Pulmonary artery endothelial cell (primary cell): ENCODE measurements around the gene ILK. TPM values are rescaled to one million over a fixed set of nuclear protein-coding genes. Genes with fewer than 3 reads are reported as not detected.

ENCODE experiments used
- DNase-seq: peaks from one replicate; pipeline ENCODE4 v3.0.0-alpha.2; 2011; ENCODE audit warnings: low read depth, low spot score
- total RNA-seq: library from RNA; depleted of rRNA; stranded (reverse); fragments of >200 nt; gene quantifications from 2 replicates; pipeline ENCODE4 v1.2.3, GENCODE V29; 2014

The ILK gene
- total RNA-seq, 1 donor from 2014 or later = 138 TPM

DNA sequence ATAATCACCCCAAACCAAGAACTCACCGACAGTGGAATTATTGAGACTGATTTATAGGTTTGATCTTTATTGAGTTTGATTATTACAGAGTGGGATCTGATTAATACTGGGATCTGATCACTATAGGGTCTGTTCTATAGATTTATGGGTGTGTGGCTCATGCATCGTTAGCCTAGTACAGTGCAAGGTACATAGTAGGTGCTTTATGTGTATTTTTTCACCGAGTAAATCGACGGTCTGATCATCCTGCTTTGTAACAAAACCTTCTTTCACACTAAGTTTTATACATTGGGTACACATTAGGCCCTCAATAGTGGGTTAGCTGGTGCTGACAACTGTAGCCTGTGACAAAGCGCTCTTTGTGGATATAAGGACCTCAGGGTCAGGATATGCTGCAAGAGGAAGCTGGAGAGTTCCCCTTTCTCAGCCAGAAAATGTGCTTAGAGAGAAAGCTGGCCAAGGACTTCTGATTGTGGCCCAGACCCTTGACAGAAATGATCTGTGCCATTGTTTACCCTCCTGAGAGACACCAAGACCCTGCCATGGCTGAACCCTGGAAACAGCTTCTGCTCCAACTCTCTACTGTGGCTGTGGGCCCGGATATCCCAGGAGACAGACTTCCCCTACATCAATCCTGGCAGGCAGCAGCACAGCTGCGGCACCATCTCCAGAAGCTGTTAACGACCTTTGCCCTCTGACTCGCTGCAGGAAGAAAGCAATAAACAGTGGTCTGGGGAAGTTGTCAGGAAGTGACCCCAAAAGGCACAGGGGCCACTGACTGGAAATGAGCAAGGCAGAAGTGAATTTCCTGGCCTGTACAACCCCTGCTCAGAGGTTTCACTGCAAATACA is 31.7 kb downstream of the ILK start:
- DNase-seq = peak; percentile 97

DNA sequence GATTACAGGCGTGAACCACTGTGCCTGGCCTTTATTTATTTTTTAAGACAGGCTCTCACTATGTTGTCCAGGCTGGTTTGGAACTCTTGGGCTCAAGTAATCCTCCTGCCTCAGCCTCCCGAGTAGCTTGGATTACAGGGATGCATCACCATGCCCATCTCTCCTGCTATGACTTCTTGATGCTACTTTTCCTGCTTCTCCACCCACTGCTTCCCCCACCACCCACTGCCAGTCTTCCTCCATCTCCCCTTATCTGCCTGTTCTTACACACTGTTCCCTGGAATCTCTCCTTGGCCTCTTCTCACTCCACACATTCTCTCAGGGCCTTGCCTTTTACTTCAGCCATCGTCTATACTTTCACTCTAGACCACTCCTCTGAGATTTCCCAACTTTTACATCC is 32.9 kb downstream of the ILK start:
- no peak for DNase-seq

DNA sequence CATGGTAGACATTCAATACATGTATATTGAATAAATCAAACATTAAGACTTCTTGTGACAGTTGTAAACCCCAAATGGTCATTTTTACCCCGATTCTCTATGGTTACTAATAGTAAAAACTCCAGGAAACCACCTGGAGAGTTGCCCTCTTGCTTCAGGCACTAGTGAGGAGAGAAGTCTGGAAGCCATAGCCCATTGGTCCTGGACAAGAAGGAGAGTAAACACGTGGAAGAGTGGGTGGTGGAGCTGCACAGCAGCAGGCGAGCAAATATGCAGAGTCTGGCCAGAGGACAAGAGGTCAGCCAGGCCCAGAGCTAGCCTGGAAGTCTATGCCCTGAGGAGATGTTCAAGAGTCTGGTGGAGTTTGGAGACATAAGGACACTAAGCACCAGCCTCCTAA is 34.3 kb downstream of the ILK start:
- DNase-seq = no peak

DNA sequence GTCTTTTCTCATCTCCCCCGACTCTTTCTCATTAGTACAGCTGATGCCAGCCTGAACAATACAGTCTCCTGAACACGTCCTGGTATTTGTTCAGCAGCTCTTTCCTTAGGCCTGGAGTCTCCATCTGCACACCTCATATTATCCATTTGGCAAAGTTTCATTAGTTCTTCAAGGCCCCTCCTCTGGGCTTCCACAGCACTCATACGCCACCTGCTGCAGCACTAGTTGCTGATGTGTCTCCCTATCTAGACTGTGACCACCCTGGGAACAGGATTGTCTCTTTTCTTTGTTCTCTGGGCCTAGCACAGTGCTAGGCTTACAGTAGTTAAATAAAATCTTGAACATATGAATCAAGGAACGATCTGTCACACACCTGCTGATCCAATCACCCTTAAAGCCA is 34.9 kb downstream of the ILK start:
- no peak for DNase-seq

DNA sequence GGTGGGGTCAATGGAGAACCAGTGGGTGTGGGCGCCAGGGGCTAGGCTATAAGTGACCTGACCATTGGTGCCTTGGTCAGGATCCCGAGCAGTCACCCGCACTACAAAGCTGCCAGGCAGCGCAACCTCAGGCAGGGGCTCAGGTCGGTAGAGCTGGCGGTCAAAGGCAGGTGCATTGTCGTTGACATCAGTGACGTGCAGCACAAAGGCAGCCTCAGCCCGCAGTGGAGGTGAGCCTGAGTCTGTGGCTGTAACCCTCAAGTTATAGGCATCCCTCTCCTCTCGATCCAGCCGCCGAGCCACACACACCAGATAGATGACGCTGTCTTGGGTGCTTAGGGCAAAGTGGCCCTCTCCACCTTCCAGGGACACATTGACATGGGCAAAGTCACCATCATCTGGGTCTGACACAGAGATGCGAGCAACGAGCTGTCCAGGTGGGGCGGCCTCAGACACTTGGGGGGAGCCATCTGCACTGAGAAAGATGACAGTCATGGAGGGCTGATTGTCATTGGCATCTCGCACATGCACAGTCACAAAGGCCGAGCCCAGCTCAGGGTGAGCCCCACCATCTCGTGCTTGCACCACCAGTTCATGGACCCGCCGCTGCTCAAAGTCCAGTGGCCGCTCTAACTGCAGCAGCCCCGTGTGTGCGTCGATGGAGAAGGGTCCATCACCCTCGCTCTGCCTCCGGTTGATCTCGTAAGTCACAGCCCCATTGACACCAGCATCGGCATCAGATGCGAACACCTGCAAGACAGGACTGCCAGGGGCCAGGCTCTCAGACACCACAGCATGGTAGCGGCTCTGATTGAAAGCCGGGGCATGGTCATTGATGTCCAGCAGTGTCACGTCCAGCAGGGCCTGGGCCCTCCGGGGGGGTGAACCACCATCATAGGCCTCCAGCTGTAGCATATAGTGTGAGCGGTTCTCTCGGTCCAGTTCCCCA is 36.7 kb downstream of the ILK start:
- no peak for DNase-seq

DNA sequence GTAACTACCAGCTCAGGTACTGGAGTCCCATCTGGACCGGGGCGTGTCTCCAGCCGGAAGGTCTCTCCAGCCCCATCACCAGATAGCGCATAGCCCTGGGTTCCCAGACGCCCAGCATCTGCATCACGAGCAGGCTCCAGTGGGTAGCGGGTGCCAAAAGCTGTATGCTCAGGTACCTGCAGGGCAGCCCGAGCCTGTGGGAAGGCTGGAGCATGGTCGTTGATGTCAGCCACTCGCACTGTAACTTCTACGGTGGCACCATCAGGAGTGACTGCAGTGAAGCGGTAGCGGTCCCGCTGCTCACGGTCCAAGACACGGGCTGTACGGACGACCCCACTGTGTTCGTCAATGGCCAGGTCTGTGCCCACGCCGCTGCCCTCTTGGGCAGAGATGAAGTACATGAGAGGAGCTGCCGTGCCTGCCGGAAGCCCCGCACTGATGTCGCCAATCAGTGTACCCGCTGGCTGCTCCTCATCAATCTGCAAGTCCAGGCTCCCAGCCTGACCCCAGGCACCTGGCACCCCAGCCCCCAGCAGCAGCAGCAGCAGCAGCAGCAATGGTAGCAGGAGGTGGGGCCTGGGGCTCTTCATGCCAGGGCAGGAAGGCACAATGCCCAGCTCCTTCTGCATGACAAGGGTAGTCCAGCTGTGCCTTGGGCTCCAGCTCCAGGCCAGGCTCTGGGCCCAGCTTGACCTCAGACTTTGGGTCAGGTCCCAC is 37.6 kb downstream of the ILK start:
- DNase-seq = no peak

DNA sequence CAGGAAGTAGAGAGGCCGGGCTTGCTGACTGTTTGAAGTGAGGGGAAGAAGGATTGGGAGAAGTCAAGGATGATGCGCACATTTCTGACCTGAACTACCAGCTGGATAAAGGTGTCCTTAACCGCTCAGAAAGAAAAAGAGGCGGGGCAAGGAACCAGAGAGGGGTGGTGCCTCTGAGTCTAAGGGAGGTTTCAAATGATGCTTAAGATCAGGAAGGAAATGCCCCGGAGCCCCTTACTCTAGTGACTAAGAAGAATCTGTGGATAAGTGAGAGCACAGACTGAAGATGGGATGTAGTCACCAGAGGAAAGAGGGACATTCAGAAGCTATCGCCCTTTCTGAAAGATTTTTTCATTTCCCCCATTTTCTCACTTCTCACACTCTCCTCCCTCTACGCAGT is 39.4 kb downstream of the ILK start:
- DNase-seq = no peak

DNA sequence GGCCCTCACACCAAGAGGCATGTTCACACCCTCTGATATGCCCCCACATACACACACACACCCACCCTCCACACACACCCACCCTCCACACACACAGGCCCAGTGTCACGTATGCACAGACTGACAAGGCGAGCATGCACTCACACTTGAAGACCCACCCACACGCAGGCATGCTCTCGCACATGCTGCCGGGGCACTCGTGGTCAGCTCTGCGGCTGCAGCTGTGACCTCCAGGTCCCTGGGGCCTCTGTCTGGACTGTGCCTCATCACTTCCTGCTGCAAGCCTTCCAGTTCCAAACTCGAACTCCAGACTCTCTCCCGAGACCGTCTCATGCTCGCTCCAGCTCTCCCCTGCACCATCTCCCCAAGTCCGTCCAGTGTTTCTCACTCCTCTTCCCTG is 42.5 kb downstream of the ILK start:
- DNase-seq = no peak

DNA sequence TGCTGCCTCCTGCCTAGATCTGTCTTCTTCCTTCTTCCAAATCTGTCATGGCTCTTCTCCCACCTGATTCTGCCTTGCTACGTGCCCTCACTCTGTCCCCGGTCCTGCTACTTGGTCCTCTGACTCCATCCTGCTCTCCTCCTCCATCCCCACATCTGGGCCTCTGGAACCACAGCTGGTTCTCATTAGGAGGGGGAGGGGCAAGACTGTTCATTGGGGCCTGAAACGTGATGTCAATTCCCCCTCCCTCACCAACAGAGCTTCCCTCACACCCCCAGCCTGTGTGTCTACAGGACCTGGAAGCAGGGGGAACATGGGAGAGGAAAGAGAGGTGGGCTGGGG is 43.0 kb downstream of the ILK start:
- DNase-seq = no peak

DNA sequence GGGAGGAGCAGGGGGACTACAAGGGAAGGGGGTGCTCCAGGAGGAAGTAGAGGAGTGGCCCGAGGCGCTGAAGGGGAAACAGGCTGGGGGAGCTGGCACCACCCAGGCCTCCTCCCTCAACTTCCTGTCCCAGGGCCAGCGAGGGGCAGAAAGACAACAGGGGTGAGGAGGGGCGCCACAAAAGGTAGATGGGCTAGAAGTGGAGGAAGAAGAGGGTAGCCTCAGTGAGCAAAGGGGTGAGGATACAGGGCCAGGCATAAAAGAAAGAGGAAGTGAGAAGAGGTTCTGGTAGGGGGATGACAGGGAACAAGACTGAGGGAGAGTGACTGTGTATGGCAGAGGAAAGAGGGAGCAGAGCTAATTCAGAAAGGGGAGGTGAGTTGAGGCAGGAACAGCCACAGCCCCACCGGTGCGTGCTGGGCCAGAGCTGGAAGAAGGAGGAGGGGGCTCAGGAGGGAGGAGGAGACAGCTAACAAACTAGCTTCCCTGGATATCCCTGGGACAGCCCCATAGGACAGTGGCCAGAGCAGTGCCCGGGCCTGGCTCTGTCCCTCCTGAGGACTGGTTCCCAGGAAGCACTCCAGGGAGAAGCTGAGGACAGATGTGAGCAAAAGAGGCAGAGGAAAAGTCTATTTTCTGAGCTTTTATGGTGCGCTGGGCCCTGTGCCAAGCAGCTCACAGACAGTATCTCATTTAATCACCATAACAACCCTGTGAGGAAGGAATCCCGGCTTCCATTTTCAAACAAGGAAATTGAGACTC is 43.5 kb downstream of the ILK start:
- no peak for DNase-seq

DNA sequence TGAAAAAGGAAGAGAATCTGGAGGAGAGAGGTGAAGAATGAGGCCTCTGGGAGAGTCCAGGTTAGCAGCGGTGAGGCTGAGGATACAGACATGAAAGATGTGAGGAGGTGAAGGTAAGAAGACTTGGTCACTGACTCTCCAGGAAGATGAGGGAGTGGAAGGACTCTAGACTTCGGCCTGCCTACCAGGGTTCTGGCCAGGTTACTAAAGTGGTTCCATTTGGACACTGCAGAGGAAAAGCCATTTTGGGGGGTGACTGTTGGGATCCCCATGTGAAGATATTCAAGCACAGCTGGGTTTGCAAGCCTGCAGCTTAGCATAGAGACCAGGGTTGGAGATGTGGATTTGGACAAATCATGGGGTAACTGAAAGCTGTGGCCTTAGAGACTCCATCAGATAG is 44.3 kb downstream of the ILK start:
- DNase-seq = no peak

DNA sequence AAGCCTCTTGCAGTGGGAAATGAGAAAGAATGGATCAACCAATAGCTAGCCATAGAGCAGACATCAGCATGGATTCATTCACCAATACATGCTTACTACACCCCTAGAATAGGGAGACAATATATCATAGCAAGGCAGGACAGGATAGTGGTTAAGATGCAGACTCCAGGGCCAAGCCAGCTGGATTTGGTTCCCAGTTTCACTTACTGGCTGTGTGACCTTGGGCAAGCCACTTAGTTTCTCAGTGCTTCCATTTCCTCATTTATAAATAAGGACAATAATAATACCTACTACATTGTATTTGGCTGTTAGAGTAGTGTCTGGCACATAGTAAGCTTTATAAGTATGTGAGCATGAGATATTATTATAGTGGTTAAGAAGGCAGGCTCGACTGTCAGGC is 44.9 kb downstream of the ILK start:
- no peak for DNase-seq

DNA sequence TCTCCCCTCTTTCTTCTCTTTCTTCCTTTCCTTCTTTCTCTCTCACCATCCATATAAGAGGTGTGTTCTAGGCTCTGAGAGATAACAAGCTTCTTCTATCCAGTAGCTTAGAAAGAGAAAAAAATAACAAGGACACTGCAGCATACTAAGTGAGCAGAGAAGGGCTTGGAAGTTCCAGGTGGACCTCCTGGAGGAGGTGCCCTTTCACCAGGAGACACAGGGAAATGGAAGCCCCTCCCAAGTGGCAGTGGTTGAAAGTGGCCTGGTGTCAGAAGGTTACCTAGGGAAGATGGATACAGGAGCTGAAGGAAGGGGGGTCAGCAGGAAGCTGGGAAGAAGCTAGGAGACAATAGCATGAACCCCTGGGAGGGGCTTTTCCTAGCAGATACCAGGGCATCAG is 46.5 kb downstream of the ILK start:
- no peak for DNase-seq

DNA sequence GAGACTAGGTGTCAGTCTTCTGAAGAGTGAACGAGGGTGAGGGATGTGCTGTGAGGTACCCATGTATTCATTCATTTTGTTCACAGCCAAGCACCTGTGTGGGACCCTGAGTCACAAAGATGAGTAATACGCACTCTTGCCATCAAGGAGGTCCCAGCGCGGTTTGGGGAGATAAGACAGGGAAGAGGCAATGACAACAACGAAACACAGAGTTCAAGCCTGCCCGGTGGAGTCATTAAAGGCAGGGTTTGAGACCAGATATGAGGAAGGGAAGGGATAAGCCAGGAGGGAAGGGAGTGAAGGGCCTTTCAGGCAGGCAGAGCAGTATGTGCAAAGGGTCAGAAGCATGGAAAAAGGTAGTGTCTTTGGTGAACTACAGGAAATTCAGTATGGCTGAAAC is 47.4 kb downstream of the ILK start:
- no peak for DNase-seq

DNA sequence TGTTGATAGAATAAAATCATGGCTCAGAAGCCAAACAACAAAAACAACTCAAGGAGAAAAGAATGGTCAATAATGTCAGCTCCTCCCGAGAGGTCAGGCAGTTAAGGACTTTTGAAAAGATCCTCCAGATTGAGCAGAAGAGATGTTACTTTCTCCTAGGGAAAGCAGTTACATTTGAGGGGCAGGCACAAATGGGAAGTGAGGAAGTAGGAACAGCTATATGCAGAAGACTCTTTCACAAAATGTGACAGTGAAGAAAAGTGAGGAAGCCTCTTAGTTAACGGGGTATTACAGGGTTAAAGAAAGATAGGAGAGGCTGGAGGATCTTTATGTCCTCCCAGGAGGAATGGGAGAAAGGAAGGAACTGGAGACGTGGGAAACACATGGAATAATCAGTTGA is 48.6 kb downstream of the ILK start:
- DNase-seq = no peak

DNA sequence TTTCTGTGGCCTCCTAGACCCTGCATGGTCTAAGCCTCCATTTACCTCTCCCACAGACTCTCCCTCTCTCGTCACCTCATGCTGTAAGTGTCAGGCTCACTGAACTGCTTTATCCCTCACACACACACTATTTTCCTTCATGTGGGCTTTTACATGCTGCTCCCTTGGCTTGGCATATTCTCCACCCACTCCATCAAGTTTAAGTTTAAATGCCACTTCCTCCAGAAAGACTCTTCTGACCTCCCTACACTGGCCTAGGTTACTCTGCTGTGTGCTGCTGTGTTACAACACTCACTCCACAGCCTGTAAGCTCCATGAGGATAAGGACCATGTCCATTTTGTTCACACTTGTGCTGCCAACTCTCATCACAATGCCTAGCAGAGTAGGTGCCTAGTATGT is 49.5 kb downstream of the ILK start:
- DNase-seq = no peak

DNA sequence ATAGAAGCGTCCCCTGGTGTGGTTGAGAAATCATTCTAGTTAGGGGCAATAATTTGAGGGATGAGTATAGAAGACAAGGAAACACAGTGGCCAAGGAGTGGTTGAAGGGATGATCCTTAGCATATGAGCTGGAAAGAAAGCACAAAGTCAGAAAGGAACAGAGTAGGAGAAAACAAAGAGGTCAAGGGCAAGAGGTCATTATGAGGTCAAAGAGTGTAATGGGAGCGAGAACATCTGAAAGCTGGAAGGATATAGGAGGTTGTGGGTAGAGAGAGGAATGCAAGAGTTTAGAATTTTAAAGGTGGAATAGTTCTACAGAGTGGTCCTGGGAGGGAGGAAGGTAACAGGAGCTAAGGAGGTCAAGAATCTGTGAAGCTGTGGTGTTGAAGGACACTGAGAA is 50.1 kb downstream of the ILK start:
- DNase-seq = no peak

DNA sequence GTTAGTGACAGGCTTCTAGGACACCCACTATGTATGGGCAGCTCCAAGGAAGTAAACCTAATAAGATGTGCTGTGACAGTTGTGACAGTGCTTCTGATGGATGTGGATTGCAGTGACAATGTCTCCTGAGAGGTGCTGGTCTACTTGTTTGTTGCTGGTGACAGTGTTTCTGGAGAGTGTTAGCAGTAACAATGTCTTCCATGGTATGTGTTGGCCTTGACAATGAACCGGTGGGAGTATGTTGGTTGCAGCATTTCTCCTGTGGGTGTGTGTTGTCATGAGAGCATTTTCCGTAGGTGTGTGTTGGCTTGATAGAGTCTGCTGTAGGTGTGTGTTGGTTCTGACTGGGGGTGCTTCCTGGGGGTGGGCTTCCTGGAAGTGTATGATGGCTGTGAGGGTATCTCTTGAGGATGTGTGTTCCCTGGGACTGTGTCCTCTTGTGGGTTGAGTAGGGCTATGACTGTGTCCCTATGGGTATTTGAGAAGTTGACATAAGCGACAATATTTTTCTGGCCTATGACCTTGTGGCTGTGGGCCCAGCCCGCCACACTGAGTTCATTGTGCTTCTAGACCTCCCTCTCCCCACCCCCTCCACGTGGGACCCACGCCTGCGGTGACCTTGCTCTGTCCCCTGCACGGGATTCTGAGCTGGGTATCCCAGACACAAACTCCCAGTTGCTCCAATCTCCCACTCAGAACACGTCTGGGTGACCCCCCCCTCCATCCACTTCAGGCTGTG is 50.9 kb downstream of the ILK start:
- no peak for DNase-seq

DNA sequence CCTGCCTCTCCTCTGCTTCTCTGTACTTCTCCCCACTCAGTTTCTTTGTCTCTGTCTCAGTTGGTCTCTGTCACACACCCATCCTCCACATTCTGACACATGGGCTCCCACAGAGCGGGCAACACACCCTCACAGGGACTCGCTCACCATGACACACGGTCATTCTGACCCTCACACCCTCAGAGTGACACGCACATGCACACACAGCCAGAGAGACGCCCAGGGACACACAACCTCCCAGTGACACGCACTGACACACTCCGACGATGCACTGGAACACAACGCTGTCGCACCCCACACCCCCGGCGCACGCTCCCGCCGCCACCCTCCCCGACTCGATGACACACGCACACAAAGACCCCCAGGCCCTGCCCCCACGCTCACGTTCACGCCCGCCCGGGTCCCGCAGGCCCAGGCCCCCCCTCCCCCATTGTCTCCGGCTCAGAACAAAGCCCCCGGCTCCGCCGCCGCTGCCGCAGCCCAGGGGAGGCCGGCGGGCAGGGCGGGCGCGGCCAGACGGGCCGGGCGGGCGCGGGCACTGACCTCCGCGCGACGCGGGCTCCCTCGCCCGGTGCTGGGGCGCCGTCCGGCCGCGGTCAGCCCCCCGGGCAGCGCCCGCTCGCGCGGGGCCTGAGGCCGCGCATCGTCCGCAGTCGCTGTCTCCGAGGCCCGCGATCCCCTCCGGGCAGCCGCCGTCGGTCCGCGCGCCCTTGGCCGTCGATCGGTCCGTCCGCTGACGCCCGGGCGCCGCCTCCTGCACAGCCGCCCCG is 51.6 kb downstream of the ILK start:
- DNase-seq = no peak
